HEK293 (cell line): ENCODE results near the gene MAP3K6.

Experiments
- CTCF ChIA-PET: fragments of 350-600 bp; formaldehyde crosslinking; extraction: SDS; loops from one replicate; lab custom pipeline; 2021; ENCODE audit warnings: antibody characterized with exemption; lab: Yijun Ruan, JAX
- POLR2A ChIA-PET: fragments of 300-600 bp; formaldehyde crosslinking; extraction: SDS; loops from one replicate; lab custom pipeline; 2020; ENCODE audit warnings: antibody characterized with exemption, inconsistent platforms; lab: Yijun Ruan, JAX
- H3K27ac ChIP-seq: fragments of 200-500 bp; sonication (Bioruptor generic); 2 replicates; pipeline ENCODE4 v1.5.1; 2014; ENCODE audit warnings: low read depth, low read length, control low read depth, inconsistent platforms; ENCODE audit errors: extremely low read depth
- H3K36me3 ChIP-seq, 2 experiments: fragments of 200-500 bp in 1 of 2; sonication (Bioruptor generic) in 1 of 2; 1 replicate in 1 of 2; 2 replicates in 1 of 2; pipeline ENCODE4 v1.5.1; 2014 to 2017; ENCODE audit warnings: inconsistent platforms in 2 of 2, low read length in 2 of 2; ENCODE audit not compliant: control insufficient read depth in 2 of 2, insufficient read depth in 1 of 2
- H3K4me1 ChIP-seq: fragments of 200-500 bp; sonication (Bioruptor generic); 2 replicates; pipeline ENCODE4 v1.5.1; 2014; ENCODE audit warnings: mild to moderate bottlenecking, low read length, inconsistent platforms; ENCODE audit not compliant: control insufficient read depth, insufficient read depth
- H3K4me3 ChIP-seq: 2 replicates; pipeline ENCODE4 v1.5.1; 2011; ENCODE audit warnings: low read depth, mild to moderate bottlenecking, control low read depth, low read length, moderate library complexity
- H3K9me3 ChIP-seq: fragments of 200-500 bp; sonication (Bioruptor generic); 2 replicates; pipeline ENCODE4 v1.5.1; 2014; ENCODE audit warnings: low read depth, low read length, inconsistent platforms; ENCODE audit not compliant: control insufficient read depth, insufficient read depth
- EGR2 ChIP-seq: fragments of 450-650 bp; formaldehyde crosslinking; IDR thresholded peaks from 2 replicates; pipeline ENCODE4 v1.5.1; 2016; ENCODE audit warnings: low read depth, missing biosample characterization, missing genetic modification characterization
- KLF7 ChIP-seq: fragments of 450-650 bp; formaldehyde crosslinking; IDR thresholded peaks from 2 replicates; pipeline ENCODE4 v1.5.1; 2016; ENCODE audit warnings: missing biosample characterization, missing genetic modification characterization, borderline replicate concordance
- PRDM2 ChIP-seq: fragments of 450-650 bp; formaldehyde crosslinking; IDR thresholded peaks from 2 replicates; pipeline ENCODE4 v1.5.1; 2016; ENCODE audit warnings: missing biosample characterization, missing genetic modification characterization, borderline replicate concordance
- ZBTB26 ChIP-seq: fragments of 450-650 bp; formaldehyde crosslinking; optimal IDR thresholded peaks from 2 replicates; pipeline ENCODE3; 2016; ENCODE audit warnings: missing biosample characterization, mild to moderate bottlenecking, missing genetic modification characterization
- ZFP37 ChIP-seq: fragments of 450-650 bp; formaldehyde crosslinking; IDR thresholded peaks from 2 replicates; pipeline ENCODE4 v1.5.1; 2016; ENCODE audit warnings: missing biosample characterization, missing genetic modification characterization
- ZIC2 ChIP-seq: fragments of 450-650 bp; formaldehyde crosslinking; IDR thresholded peaks from 2 replicates; pipeline ENCODE4 v1.5.1; 2016; ENCODE audit warnings: missing biosample characterization, missing genetic modification characterization
- ZNF132 ChIP-seq: fragments of 450-650 bp; formaldehyde crosslinking; IDR thresholded peaks from 2 replicates; pipeline ENCODE4 v1.5.1; 2017; ENCODE audit warnings: missing biosample characterization, missing genetic modification characterization, borderline replicate concordance
- ZNF133 ChIP-seq: fragments of 450-650 bp; formaldehyde crosslinking; IDR thresholded peaks from 2 replicates; pipeline ENCODE4 v1.5.1; 2016; ENCODE audit warnings: missing biosample characterization, missing genetic modification characterization
- ZNF155 ChIP-seq: fragments of 450-650 bp; formaldehyde crosslinking; IDR thresholded peaks from 2 replicates; pipeline ENCODE4 v1.5.1; 2016; ENCODE audit warnings: missing biosample characterization, missing genetic modification characterization
- ZNF16 ChIP-seq: fragments of 450-650 bp; formaldehyde crosslinking; IDR thresholded peaks from 2 replicates; pipeline ENCODE4 v1.5.1; 2016; ENCODE audit warnings: low read depth, missing biosample characterization, missing genetic modification characterization
- ZNF174 ChIP-seq: fragments of 450-650 bp; formaldehyde crosslinking; IDR thresholded peaks from 2 replicates; pipeline ENCODE4 v1.5.0; 2017; ENCODE audit warnings: missing biosample characterization, mild to moderate bottlenecking, missing genetic modification characterization
- ZNF202 ChIP-seq: fragments of 450-650 bp; formaldehyde crosslinking; IDR thresholded peaks from 2 replicates; pipeline ENCODE4 v1.5.1; 2016; ENCODE audit warnings: missing biosample characterization, missing genetic modification characterization, borderline replicate concordance
- ZNF223 ChIP-seq: fragments of 450-650 bp; formaldehyde crosslinking; IDR thresholded peaks from 2 replicates; pipeline ENCODE4 v1.5.1; 2016; ENCODE audit warnings: missing biosample characterization, missing genetic modification characterization
- ZNF239 ChIP-seq: fragments of 450-650 bp; formaldehyde crosslinking; IDR thresholded peaks from 2 replicates; pipeline ENCODE4 v1.5.1; 2016; ENCODE audit warnings: missing biosample characterization, missing genetic modification characterization
- ZNF555 ChIP-seq: fragments of 450-650 bp; formaldehyde crosslinking; conservative IDR thresholded peaks from 2 replicates; pipeline ENCODE4 v1.5.1; 2017; ENCODE audit warnings: missing biosample characterization, mild to moderate bottlenecking, missing genetic modification characterization, inconsistent platforms
- ZNF561 ChIP-seq: fragments of 450-650 bp; IDR thresholded peaks from 2 replicates; pipeline ENCODE4 v1.5.1; 2018; ENCODE audit warnings: missing biosample characterization, missing genetic modification characterization, borderline replicate concordance
- ZNF585B ChIP-seq: fragments of 450-650 bp; formaldehyde crosslinking; IDR thresholded peaks from 2 replicates; pipeline ENCODE4 v1.5.1; 2016; ENCODE audit warnings: missing biosample characterization, missing genetic modification characterization
- ZNF600 ChIP-seq: fragments of 450-650 bp; formaldehyde crosslinking; IDR thresholded peaks from 2 replicates; pipeline ENCODE4 v1.5.1; 2016; ENCODE audit warnings: missing biosample characterization, missing genetic modification characterization
- ZNF707 ChIP-seq: fragments of 450-650 bp; formaldehyde crosslinking; IDR thresholded peaks from 2 replicates; pipeline ENCODE4 v1.5.1; 2016; ENCODE audit warnings: missing biosample characterization, missing genetic modification characterization
- TF ChIP-seq, protein P1 (sequence below): fragments of 450-650 bp; formaldehyde crosslinking; IDR thresholded peaks from 2 replicates; pipeline ENCODE4 v1.5.1; 2016; ENCODE audit warnings: missing biosample characterization, missing genetic modification characterization
- TF ChIP-seq, protein P2 (sequence below): fragments of 450-650 bp; formaldehyde crosslinking; IDR thresholded peaks from 2 replicates; pipeline ENCODE4 v1.5.1; 2016; ENCODE audit warnings: missing biosample characterization, missing genetic modification characterization

Gene MAP3K6

DNA sequence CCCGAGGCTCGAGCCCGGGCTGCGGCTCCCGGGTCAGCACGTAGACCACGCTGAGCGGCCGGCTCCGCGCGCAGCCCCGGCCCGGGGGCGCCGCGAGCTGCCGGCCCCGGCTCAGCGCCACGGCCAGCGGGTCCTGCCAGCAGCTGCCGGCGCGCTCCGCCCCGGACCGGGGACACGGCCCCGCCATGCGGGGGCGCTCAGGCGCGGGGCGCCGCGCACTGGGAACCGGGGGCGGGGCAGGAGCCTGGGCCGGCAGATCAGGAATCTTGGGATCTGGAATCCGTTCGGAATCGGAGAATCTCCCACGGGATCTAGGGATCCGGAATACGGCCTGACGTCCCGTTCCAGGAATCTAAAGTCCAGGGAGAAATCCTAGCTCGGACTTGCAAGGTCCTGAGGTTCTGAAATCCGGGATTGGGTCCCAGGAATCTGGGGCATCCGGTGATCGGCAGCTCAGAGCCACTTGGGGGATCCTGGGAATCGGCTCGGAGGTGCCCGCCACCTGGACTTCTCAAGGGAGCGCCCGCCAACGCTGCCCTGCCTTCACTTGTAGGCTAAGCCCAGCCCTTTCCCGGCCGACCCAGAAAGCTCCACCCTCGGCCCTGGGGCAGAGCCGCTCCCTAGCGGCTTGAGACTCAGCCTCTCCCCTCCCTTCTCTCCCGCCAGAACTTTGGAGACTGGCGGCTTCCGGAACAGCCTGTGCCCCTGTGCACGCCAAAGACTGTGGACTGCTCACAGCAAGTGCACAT is at the start of gene MAP3K6 (continued):
- TF ChIP-seq, protein P1, sequence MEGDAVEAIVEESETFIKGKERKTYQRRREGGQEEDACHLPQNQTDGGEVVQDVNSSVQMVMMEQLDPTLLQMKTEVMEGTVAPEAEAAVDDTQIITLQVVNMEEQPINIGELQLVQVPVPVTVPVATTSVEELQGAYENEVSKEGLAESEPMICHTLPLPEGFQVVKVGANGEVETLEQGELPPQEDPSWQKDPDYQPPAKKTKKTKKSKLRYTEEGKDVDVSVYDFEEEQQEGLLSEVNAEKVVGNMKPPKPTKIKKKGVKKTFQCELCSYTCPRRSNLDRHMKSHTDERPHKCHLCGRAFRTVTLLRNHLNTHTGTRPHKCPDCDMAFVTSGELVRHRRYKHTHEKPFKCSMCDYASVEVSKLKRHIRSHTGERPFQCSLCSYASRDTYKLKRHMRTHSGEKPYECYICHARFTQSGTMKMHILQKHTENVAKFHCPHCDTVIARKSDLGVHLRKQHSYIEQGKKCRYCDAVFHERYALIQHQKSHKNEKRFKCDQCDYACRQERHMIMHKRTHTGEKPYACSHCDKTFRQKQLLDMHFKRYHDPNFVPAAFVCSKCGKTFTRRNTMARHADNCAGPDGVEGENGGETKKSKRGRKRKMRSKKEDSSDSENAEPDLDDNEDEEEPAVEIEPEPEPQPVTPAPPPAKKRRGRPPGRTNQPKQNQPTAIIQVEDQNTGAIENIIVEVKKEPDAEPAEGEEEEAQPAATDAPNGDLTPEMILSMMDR (tag by site-specific recombination): no peak; the same call in 1 of the 2 replicates

- Histone ChIP-seq H3K36me3 (peaks cover 16 to 96% of the 10 kb centered on the region in 2 experiments), H3K27ac (no peak overlapping the region), H3K4me1 (no peaks in the 10 kb centered on the region), H3K4me3 (no peak overlapping the region), H3K9me3 (no peaks in the 10 kb centered on the region)
- CTCF ChIA-PET: interaction anchor here (0.8 to 3.6 kb wide), 3 partner anchors 24 to 193 kb away, joined by 3 to 37 read pairs (median 5); no protein-coding TSS in a partner anchor
- no peak for TF ChIP-seq ZNF561 (tag by site-specific recombination)
- TF ChIP-seq ZIC2 (tag by site-specific recombination): no peak
- TF ChIP-seq ZNF239: no peak
- no peak for TF ChIP-seq ZNF132
- TF ChIP-seq EGR2 (tag by site-specific recombination): no peak
- TF ChIP-seq ZNF555 (tag by site-specific recombination): no peak
- no peak for TF ChIP-seq ZNF155 (tag by site-specific recombination)
- no peak for TF ChIP-seq ZNF133 (tag by site-specific recombination)
- TF ChIP-seq ZNF174 (tag by site-specific recombination): no peak
- TF ChIP-seq ZNF585B: no peak
- TF ChIP-seq KLF7 (tag by site-specific recombination): no peak
- no peak for TF ChIP-seq ZNF223 (tag by site-specific recombination)
- TF ChIP-seq ZNF16 (tag by site-specific recombination): no peak
- TF ChIP-seq ZNF600 (tag by site-specific recombination): no peak
- TF ChIP-seq PRDM2: no peak
- TF ChIP-seq ZBTB26 (tag by site-specific recombination): no peak
- TF ChIP-seq ZFP37 (tag by site-specific recombination): no peak
- TF ChIP-seq ZNF707 (tag by site-specific recombination): no peak
- TF ChIP-seq, protein P2, sequence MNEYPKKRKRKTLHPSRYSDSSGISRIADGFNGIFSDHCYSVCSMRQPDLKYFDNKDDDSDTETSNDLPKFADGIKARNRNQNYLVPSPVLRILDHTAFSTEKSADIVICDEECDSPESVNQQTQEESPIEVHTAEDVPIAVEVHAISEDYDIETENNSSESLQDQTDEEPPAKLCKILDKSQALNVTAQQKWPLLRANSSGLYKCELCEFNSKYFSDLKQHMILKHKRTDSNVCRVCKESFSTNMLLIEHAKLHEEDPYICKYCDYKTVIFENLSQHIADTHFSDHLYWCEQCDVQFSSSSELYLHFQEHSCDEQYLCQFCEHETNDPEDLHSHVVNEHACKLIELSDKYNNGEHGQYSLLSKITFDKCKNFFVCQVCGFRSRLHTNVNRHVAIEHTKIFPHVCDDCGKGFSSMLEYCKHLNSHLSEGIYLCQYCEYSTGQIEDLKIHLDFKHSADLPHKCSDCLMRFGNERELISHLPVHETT (tag by site-specific recombination): no peak
- no peak for TF ChIP-seq ZNF202 (tag by site-specific recombination)
- POLR2A ChIA-PET: no interaction called here
Observed at GRCh38 chr1:27414091-27414490, 47.3 kb upstream of the MAP3K6 start.
